ENCODE results near the gene PKNOX1.
"Not testable (repeated sequence)": the region's sequence is repeated elsewhere in the genome, so short reads cannot be mapped to it uniquely, and the experiment has no call there.

Gene PKNOX1

GRCh38 chr21:42988236-42988965, 14.0 kb downstream of the PKNOX1 start:
- Histone ChIP-seq H3K9me3 (ENCODE audit: insufficient read depth, low read length) (no peaks in the 10 kb centered on the region), H3K4me1 (ENCODE audit: insufficient read depth, insufficient read length) (peaks cover 8% of the 10 kb centered on the region), H3K27me3 (ENCODE audit: insufficient read depth, insufficient read length) (no peaks in the 10 kb centered on the region), H3K4me3 (ENCODE audit: insufficient read length, low read depth) (no peak overlapping the region), H3K36me3 (ENCODE audit: insufficient read depth, insufficient read length, low read length) (no peaks in the 10 kb centered on the region), H3K9ac (ENCODE audit: insufficient read length, low read depth) (no peak overlapping the region)
- TF ChIP-seq YY1 (IDR thresholded peaks at IDR 0.05; ENCODE audit: insufficient read depth, insufficient read length): no peak
- TF ChIP-seq SUZ12 (IDR thresholded peaks at IDR 0.05; ENCODE audit: extremely low read depth, insufficient read depth, insufficient read length): no peak
- no peak for TF ChIP-seq ZNF274 (IDR thresholded peaks at IDR 0.05; ENCODE audit: low read depth, low read length)
- no peak for DNase-seq (ENCODE audit: low read depth, low spot score)

GRCh38 chr21:42989370-42989769, 15.0 kb downstream of the PKNOX1 start:
- not testable (repeated sequence) for H3K36me3 ChIP-seq (ENCODE audit: insufficient read depth, insufficient read length, low read length); DNase-seq (ENCODE audit: low read depth, low spot score); H3K9me3 ChIP-seq (ENCODE audit: insufficient read depth, low read length); H3K9ac ChIP-seq (ENCODE audit: insufficient read length, low read depth); H3K27me3 ChIP-seq (ENCODE audit: insufficient read depth, insufficient read length); H3K4me3 ChIP-seq (ENCODE audit: insufficient read length, low read depth); H3K4me1 ChIP-seq (ENCODE audit: insufficient read depth, insufficient read length)

- DNase-seq (ENCODE audit: low read depth, low spot score): no peak
- no peak overlapping the region for H3K9ac ChIP-seq (ENCODE audit: insufficient read length, low read depth)
- no peaks in the 10 kb centered on the region for H3K9me3 ChIP-seq (ENCODE audit: insufficient read depth, low read length)
- no peaks in the 10 kb centered on the region for H3K27me3 ChIP-seq (ENCODE audit: insufficient read depth, insufficient read length)
- no peak overlapping the region for H3K4me3 ChIP-seq (ENCODE audit: insufficient read length, low read depth)
- H3K4me1 ChIP-seq (ENCODE audit: insufficient read depth, insufficient read length): peaks cover 5% of the 10 kb centered on the region
- no peak for TF ChIP-seq YY1 (IDR thresholded peaks at IDR 0.05; ENCODE audit: insufficient read depth, insufficient read length)
- no peaks in the 10 kb centered on the region for H3K36me3 ChIP-seq (ENCODE audit: insufficient read depth, insufficient read length, low read length)
These were observed 15.7 kb downstream of the PKNOX1 start for GRCh38 chr21:42989816-42990650.

GRCh38 chr21:42991992-42992740, 17.8 kb downstream of the PKNOX1 start:
- Histone ChIP-seq H3K9me3 (ENCODE audit: insufficient read depth, low read length) (no peaks in the 10 kb centered on the region; the same call in 1 of the 2 replicates), H3K36me3 (ENCODE audit: insufficient read depth, insufficient read length, low read length) (no peaks in the 10 kb centered on the region), H3K27me3 (ENCODE audit: insufficient read depth, insufficient read length) (no peaks in the 10 kb centered on the region), H3K9ac (ENCODE audit: insufficient read length, low read depth) (no peak overlapping the region), H3K4me3 (ENCODE audit: insufficient read length, low read depth) (no peak overlapping the region), H3K4me1 (ENCODE audit: insufficient read depth, insufficient read length) (peaks cover 5% of the 10 kb centered on the region)
- TF ChIP-seq SUZ12 (IDR thresholded peaks at IDR 0.05; ENCODE audit: extremely low read depth, insufficient read depth, insufficient read length) (no peak), ZNF274 (IDR thresholded peaks at IDR 0.05; ENCODE audit: low read depth, low read length) (no peak), YY1 (IDR thresholded peaks at IDR 0.05; ENCODE audit: insufficient read depth, insufficient read length) (no peak)
- DNase-seq (ENCODE audit: low read depth, low spot score): no peak

GRCh38 chr21:42993051-42993712, 18.8 kb downstream of the PKNOX1 start:
- no peak overlapping the region for H3K9ac ChIP-seq (ENCODE audit: insufficient read length, low read depth)
- H3K4me1 ChIP-seq (ENCODE audit: insufficient read depth, insufficient read length): peaks cover 5% of the 10 kb centered on the region
- TF ChIP-seq SUZ12 (IDR thresholded peaks at IDR 0.05; ENCODE audit: extremely low read depth, insufficient read depth, insufficient read length): no peak
- TF ChIP-seq YY1 (IDR thresholded peaks at IDR 0.05; ENCODE audit: insufficient read depth, insufficient read length): no peak
- no peak for TF ChIP-seq ZNF274 (IDR thresholded peaks at IDR 0.05; ENCODE audit: low read depth, low read length)
- no peak for DNase-seq (ENCODE audit: low read depth, low spot score)
- H3K4me3 ChIP-seq (ENCODE audit: insufficient read length, low read depth): no peak overlapping the region
- peaks cover 8% of the 10 kb centered on the region; the same call in 1 of the 2 replicates for H3K9me3 ChIP-seq (ENCODE audit: insufficient read depth, low read length)
- no peaks in the 10 kb centered on the region for H3K36me3 ChIP-seq (ENCODE audit: insufficient read depth, insufficient read length, low read length)
- no peaks in the 10 kb centered on the region for H3K27me3 ChIP-seq (ENCODE audit: insufficient read depth, insufficient read length)

GRCh38 chr21:42997053-42997452, 22.7 kb downstream of the PKNOX1 start:
- TF ChIP-seq ZNF274 (IDR thresholded peaks at IDR 0.05; ENCODE audit: low read depth, low read length) (no peak), SUZ12 (IDR thresholded peaks at IDR 0.05; ENCODE audit: extremely low read depth, insufficient read depth, insufficient read length) (no peak), YY1 (IDR thresholded peaks at IDR 0.05; ENCODE audit: insufficient read depth, insufficient read length) (no peak)
- DNase-seq (ENCODE audit: low read depth, low spot score): no peak
- H3K9me3 ChIP-seq (ENCODE audit: insufficient read depth, low read length): peaks cover 19% of the 10 kb centered on the region; the same call in 1 of the 2 replicates

GRCh38 chr21:42997983-42998382, 23.6 kb downstream of the PKNOX1 start:
- H3K27me3 ChIP-seq (ENCODE audit: insufficient read depth, insufficient read length); H3K4me3 ChIP-seq (ENCODE audit: insufficient read length, low read depth); H3K4me1 ChIP-seq (ENCODE audit: insufficient read depth, insufficient read length); DNase-seq (ENCODE audit: low read depth, low spot score); H3K36me3 ChIP-seq (ENCODE audit: insufficient read depth, insufficient read length, low read length); H3K9ac ChIP-seq (ENCODE audit: insufficient read length, low read depth): not testable (repeated sequence)
- peaks cover 19% of the 10 kb centered on the region; the same call in 1 of the 2 replicates for H3K9me3 ChIP-seq (ENCODE audit: insufficient read depth, low read length)

More at GRCh38 chr21:42997053-42997452, 22.7 kb downstream of the PKNOX1 start:
- no peaks in the 10 kb centered on the region for H3K27me3 ChIP-seq (ENCODE audit: insufficient read depth, insufficient read length)
- H3K36me3 ChIP-seq (ENCODE audit: insufficient read depth, insufficient read length, low read length): no peaks in the 10 kb centered on the region
- no peak overlapping the region for H3K9ac ChIP-seq (ENCODE audit: insufficient read length, low read depth)
- H3K4me1 ChIP-seq (ENCODE audit: insufficient read depth, insufficient read length): peaks cover 9% of the 10 kb centered on the region
- H3K4me3 ChIP-seq (ENCODE audit: insufficient read length, low read depth): no peak overlapping the region

GRCh38 chr21:42999152-42999551, 24.8 kb downstream of the PKNOX1 start:
- not testable (repeated sequence) for H3K4me3 ChIP-seq (ENCODE audit: insufficient read length, low read depth); H3K27me3 ChIP-seq (ENCODE audit: insufficient read depth, insufficient read length); H3K36me3 ChIP-seq (ENCODE audit: insufficient read depth, insufficient read length, low read length); DNase-seq (ENCODE audit: low read depth, low spot score); H3K4me1 ChIP-seq (ENCODE audit: insufficient read depth, insufficient read length); H3K9ac ChIP-seq (ENCODE audit: insufficient read length, low read depth)
- peaks cover 19% of the 10 kb centered on the region; the same call in 1 of the 2 replicates for H3K9me3 ChIP-seq (ENCODE audit: insufficient read depth, low read length)

GRCh38 chr21:43000041-43000440, 25.7 kb downstream of the PKNOX1 start:
- H3K4me1 ChIP-seq (ENCODE audit: insufficient read depth, insufficient read length); DNase-seq (ENCODE audit: low read depth, low spot score); H3K27me3 ChIP-seq (ENCODE audit: insufficient read depth, insufficient read length); H3K36me3 ChIP-seq (ENCODE audit: insufficient read depth, insufficient read length, low read length); H3K9ac ChIP-seq (ENCODE audit: insufficient read length, low read depth); H3K4me3 ChIP-seq (ENCODE audit: insufficient read length, low read depth): not testable (repeated sequence)
- H3K9me3 ChIP-seq (ENCODE audit: insufficient read depth, low read length): peaks cover 19% of the 10 kb centered on the region; the same call in 1 of the 2 replicates

Measured in NT2/D1 (cell line).